Loucy (cell line): Measurements from ENCODE around the gene VIL1.

Source experiments
- H2AFZ ChIP-seq: fragments of 200-600 bp; sonication (generic); 2 replicates; pipeline ENCODE4 v1.6.0; 2016; ENCODE audit warnings: antibody characterized with exemption, mild to moderate bottlenecking, low read length, moderate library complexity
- H3F3A ChIP-seq: fragments of 200-600 bp; 2 replicates; pipeline ENCODE4 v1.6.0; 2016; ENCODE audit warnings: antibody characterized with exemption, low read depth, mild to moderate bottlenecking
- H3K27me3 ChIP-seq: fragments of 200-600 bp; sonication (generic); 2 replicates; pipeline ENCODE4 v1.6.1; 2014; ENCODE audit warnings: low read length, mild to moderate bottlenecking; ENCODE audit not compliant: insufficient read depth, poor library complexity, severe bottlenecking
- H3K36me3 ChIP-seq: fragments of 200-600 bp; sonication (generic); 2 replicates; pipeline ENCODE4 v1.6.1; 2016; ENCODE audit warnings: low read length; ENCODE audit not compliant: insufficient read depth
- H3K4me1 ChIP-seq: fragments of 200-600 bp; sonication (generic); 2 replicates; pipeline ENCODE4 v1.5.1; 2014; ENCODE audit warnings: low read length, mild to moderate bottlenecking; ENCODE audit not compliant: insufficient read depth, poor library complexity, severe bottlenecking
- H3K4me2 ChIP-seq: fragments of 200-600 bp; sonication (generic); 2 replicates; pipeline ENCODE4 v1.6.0; 2014; ENCODE audit warnings: antibody characterized with exemption, low read length, low read depth, mild to moderate bottlenecking; ENCODE audit not compliant: poor library complexity, severe bottlenecking
- H3K4me3 ChIP-seq: fragments of 200-600 bp; sonication (generic); 2 replicates; pipeline ENCODE4 v1.5.1; 2014; ENCODE audit warnings: low read length, mild to moderate bottlenecking, mixed read lengths; ENCODE audit not compliant: poor library complexity, severe bottlenecking
- H3K79me2 ChIP-seq: fragments of 200-600 bp; sonication (generic); 2 replicates; pipeline ENCODE4 v1.6.1; 2014; ENCODE audit warnings: low read length; ENCODE audit not compliant: insufficient read depth
- H3K9ac ChIP-seq: fragments of 200-600 bp; sonication (generic); 2 replicates; pipeline ENCODE4 v1.6.0; 2014; ENCODE audit warnings: mild to moderate bottlenecking, low read depth, low read length, moderate library complexity; ENCODE audit not compliant: poor library complexity, severe bottlenecking
- H3K9me2 ChIP-seq: fragments of 200-600 bp; sonication (generic); replicated peaks from 2 replicates; pipeline ENCODE4 v1.6.1; 2016; ENCODE audit warnings: low read depth, low read length, mixed read lengths
- H3K9me3 ChIP-seq: fragments of 200-600 bp; sonication (generic); 2 replicates; pipeline ENCODE4 v1.6.1; 2014; ENCODE audit warnings: mild to moderate bottlenecking, antibody characterized with exemption, low read length, low read depth; ENCODE audit not compliant: insufficient read depth
- H4K20me1 ChIP-seq: fragments of 200-600 bp; sonication (generic); 2 replicates; pipeline ENCODE4 v1.6.0; 2014; ENCODE audit warnings: antibody characterized with exemption, low read length, mild to moderate bottlenecking; ENCODE audit not compliant: insufficient read depth, poor library complexity, severe bottlenecking
- EZH2phosphoT487 ChIP-seq: fragments of 200-600 bp; IDR thresholded peaks from 2 replicates; pipeline ENCODE4 v1.6.1; 2018; ENCODE audit warnings: antibody characterized with exemption, mild to moderate bottlenecking, moderate library complexity, borderline replicate concordance
- TF ChIP-seq, protein P1 (sequence below): fragments of 200-600 bp; sonication (generic); conservative IDR thresholded peaks from 2 replicates; pipeline ENCODE4 v1.5.1; 2014; ENCODE audit warnings: mild to moderate bottlenecking, antibody characterized with exemption, low read length

Gene VIL1

DNA sequence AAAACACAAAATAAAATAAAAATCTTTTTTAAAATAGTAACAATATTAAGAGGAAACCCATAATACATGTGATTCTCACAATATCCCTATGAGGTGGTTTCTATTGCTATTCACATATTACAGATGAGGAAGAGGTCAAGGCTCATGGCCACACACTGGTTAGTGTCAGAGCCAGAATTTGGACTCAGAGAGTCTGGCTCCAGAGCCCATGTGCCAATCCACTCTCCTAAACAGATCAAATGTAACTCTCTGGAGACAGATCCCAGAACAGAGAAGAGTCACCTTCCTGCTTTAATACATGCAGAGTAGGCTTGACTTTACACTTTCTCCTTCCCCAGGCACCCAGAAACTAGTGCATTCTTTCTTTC, 47.0 kb upstream of the VIL1 start:
- Histone ChIP-seq H3K9me2 (no peaks in the 10 kb centered on the region), H3K9ac (no peak overlapping the region), H3F3A (no peaks in the 10 kb centered on the region), H3K4me3 (no peak overlapping the region), H3K9me3 (no peaks in the 10 kb centered on the region), H3K27me3 (no peaks in the 10 kb centered on the region), H2AFZ (no peak overlapping the region), H3K4me1 (peaks cover 6% of the 10 kb centered on the region), H3K4me2 (no peak overlapping the region), H3K79me2 (no peaks in the 10 kb centered on the region), H3K36me3 (no peaks in the 10 kb centered on the region), H4K20me1 (no peaks in the 10 kb centered on the region)
- TF ChIP-seq, protein P1, sequence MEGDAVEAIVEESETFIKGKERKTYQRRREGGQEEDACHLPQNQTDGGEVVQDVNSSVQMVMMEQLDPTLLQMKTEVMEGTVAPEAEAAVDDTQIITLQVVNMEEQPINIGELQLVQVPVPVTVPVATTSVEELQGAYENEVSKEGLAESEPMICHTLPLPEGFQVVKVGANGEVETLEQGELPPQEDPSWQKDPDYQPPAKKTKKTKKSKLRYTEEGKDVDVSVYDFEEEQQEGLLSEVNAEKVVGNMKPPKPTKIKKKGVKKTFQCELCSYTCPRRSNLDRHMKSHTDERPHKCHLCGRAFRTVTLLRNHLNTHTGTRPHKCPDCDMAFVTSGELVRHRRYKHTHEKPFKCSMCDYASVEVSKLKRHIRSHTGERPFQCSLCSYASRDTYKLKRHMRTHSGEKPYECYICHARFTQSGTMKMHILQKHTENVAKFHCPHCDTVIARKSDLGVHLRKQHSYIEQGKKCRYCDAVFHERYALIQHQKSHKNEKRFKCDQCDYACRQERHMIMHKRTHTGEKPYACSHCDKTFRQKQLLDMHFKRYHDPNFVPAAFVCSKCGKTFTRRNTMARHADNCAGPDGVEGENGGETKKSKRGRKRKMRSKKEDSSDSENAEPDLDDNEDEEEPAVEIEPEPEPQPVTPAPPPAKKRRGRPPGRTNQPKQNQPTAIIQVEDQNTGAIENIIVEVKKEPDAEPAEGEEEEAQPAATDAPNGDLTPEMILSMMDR: no peak
- TF ChIP-seq EZH2phosphoT487: no peak

DNA sequence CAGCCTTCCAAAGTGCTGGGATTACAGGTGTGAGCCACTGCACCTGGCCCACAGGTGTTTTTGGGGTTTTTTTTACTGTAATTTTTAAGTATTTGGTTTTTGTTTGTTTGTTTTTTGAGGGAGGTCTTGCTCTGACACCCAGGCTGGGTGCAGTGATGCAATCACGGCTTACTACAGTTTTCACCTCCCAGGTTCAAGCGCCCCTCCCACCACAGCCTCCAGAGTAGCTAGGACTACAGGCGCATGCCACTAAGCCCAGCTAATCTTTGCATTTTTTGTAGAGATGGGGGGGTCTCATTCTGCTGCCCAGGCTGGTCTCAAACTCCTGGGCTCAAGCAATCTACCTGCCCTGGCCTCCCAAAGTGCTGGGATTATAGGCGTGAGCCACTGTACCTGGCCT, 44.1 kb upstream of the VIL1 start:
- Histone ChIP-seq H3K4me2 (no peak overlapping the region), H3K27me3 (no peaks in the 10 kb centered on the region), H3K36me3 (no peaks in the 10 kb centered on the region), H3K9me3 (no peaks in the 10 kb centered on the region), H3K9ac (no peak overlapping the region), H4K20me1 (no peaks in the 10 kb centered on the region), H3K9me2 (no peaks in the 10 kb centered on the region), H3K4me3 (no peak overlapping the region), H2AFZ (no peak overlapping the region), H3K79me2 (no peaks in the 10 kb centered on the region), H3K4me1 (peaks cover 6% of the 10 kb centered on the region), H3F3A (no peaks in the 10 kb centered on the region)
- TF ChIP-seq, protein P1: no peak
- no peak for TF ChIP-seq EZH2phosphoT487

DNA sequence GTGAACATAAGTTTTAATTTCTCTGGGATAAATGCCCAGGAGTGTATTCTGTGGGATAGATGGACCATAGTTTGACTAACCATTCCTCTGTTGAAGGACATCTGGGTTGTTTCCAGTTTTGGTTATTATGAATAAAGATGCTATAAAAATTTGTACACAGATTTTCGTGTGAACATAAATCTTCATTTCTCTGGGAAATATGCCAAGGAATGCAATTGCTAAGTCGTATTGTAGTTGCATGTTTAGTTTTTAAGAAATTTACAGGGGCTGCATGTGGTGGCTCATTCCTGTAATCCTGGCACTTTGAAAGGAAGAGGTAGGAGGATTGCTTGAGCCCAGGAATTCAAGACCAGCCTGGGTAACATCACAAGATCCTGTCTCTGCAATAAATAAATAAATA, 43.7 kb upstream of the VIL1 start:
- no peaks in the 10 kb centered on the region for H3K9me3 ChIP-seq
- no peaks in the 10 kb centered on the region for H3K36me3 ChIP-seq
- H3K79me2 ChIP-seq: no peaks in the 10 kb centered on the region
- H3K4me1 ChIP-seq: peaks cover 6% of the 10 kb centered on the region
- H3F3A ChIP-seq: no peaks in the 10 kb centered on the region
- H4K20me1 ChIP-seq: no peaks in the 10 kb centered on the region
- no peaks in the 10 kb centered on the region for H3K9me2 ChIP-seq
- H3K27me3 ChIP-seq: no peaks in the 10 kb centered on the region
- H3K4me2 ChIP-seq: no peak overlapping the region
- no peak overlapping the region for H3K4me3 ChIP-seq
- no peak overlapping the region for H2AFZ ChIP-seq
- no peak overlapping the region for H3K9ac ChIP-seq
- no peak for TF ChIP-seq EZH2phosphoT487
- TF ChIP-seq, protein P1: no peak
